ENCODE results near the gene AAGAB.
"Not testable (repeated sequence)": the region's sequence is repeated elsewhere in the genome, so short reads cannot be mapped to it uniquely, and the experiment has no call there.

AAGAB gene

DNA sequence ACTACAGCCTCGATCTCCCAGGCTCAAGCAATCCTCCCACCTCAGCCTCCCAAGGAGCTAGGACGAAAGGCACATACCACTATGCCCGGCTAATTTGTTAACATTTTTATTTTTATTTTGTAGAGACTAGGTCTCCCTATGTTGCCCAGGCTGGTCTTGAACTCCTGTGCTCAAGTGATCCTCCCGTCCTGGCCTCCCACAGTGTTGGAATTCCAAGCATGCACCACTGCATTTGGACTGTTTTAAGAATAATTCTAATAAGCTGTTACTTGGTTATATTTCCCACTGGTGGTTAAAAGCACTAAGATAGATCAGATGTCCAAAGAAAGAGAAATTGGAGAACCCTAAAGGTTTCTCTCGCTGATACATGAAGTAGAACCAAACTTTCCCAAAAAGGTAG lies 3.1 kb downstream of the AAGAB start:
- no peak for DNase-seq

DNA sequence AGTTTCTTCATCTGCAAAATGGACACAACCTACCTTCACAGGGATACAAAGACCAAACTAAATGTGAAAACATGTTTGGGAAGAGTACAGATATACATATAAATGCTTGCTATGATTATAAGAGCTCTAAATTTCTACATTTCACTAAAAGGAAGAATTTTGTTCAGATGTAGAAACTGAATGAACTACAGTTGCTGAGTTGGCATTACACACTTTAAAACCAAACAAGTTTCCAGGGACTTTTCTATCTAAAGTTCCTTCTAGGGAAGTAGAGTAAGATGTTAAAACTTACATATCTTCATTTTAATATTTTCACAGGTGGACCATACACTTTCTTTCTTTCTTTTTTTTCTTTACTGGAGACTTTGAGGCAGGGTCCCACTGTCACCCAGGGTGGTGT lies 4.6 kb downstream of the AAGAB start:
- DNase-seq: no peak

- DNase-seq: no peak
Measured at GRCh38 chr15:67248011-67248505, 6.4 kb downstream of the AAGAB start.

DNA sequence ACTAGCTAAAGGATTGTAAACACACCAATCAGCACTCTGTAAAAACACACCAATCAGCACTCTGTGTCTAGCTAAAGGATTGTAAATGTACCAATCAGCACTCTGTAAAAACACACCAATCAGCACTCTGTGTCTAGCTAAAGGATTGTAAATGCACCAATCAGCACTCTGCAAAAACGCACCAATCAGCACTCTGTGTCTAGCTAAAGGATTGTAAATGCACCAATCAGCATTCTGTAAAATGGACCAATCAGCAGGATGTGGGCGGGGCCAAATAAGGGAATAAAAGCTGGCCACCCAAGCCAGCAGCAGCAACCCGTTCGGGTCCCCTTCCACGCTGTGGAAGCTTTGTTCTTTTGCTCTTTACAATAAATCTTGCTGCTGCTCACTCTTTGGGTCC lies 7.9 kb downstream of the AAGAB start:
- not testable (repeated sequence) for DNase-seq

GRCh38 chr15:67244971-67245478 lies 9.4 kb downstream of the AAGAB start:
- no peak for DNase-seq

DNA sequence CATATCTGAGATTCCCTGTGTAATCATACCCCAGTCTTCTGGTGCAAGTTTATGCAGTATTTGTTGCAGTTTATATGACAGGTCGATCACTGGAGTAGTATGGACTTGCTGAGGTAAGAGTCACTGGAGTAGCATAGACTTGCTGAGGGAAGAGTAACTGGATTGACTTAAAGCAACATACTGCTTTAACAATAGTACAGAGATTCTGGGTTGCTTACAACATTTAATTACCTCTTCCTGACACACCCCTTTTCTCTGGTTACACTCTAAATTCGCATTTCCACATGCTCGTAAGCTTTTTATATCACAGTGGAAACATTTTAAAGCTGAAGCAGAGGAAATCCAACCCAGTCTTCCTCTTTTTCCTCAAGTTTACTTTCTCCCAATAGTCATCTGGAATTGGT lies 11.8 kb downstream of the AAGAB start:
- no peak for DNase-seq

DNA sequence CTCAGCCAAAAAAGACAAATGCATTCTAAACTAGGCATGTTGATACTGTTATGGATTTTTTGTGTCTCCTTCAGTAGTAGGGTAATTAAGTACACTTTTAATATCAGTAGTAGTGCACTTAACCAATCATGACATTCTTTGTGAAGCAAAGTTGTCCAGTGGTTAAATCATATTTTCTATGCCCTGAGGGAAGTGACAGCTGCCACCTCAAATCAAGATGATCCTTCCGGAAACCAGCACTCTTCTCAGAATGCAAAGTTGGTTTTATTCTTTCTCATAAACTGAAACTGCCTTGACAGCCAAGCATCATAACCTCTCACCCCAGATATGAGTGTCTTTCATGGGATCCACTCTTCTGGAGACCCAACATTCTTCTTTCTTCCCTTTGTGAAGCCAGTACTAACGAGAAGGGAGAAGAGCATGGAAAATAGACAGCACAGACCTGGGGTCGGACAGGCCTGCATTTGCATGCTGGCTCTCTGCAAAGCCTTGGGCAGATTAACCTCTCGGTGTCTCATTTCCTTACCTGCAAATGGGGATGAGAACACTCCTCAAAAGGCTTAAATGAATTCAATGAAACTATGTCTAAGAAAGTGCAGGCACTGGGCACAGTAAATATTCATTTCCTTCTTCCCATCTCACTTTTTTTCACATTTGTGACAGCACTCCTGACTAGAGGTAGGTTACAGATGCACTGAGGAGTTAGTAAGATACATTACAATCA lies 13.2 kb downstream of the AAGAB start:
- peak; percentile 22 for DNase-seq

GRCh38 chr15:67240235-67241131 lies 14.0 kb downstream of the AAGAB start:
- peak; percentile 29 for DNase-seq

- DNase-seq: no peak
Measured at GRCh38 chr15:67232591-67232990, 21.9 kb downstream of the AAGAB start.

DNA sequence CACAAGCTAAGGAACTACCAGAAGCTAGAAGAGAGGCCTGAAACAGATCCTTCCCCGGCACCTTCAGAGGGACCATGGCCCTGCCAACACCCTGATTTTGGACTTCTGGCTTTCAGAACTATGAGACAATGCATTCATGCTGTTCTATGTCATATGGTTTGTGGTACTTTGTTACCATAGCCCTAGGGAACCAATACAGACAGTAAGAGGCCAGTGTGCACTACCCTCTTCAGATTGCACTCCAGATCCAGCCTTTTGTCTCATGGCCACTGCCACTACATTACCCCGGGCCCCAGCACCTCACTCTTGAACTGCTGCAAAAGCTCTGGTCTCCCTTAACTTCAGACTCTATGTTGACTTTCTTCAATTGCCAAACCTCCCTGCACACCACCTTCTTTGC lies 24.0 kb downstream of the AAGAB start:
- DNase-seq: no peak

GRCh38 chr15:67228286-67228685 lies 26.2 kb downstream of the AAGAB start:
- no peak for DNase-seq

- no peak for DNase-seq
Measured at GRCh38 chr15:67227846-67228245, 26.6 kb downstream of the AAGAB start.

GRCh38 chr15:67227431-67227830 lies 27.0 kb downstream of the AAGAB start:
- DNase-seq: no peak

DNA sequence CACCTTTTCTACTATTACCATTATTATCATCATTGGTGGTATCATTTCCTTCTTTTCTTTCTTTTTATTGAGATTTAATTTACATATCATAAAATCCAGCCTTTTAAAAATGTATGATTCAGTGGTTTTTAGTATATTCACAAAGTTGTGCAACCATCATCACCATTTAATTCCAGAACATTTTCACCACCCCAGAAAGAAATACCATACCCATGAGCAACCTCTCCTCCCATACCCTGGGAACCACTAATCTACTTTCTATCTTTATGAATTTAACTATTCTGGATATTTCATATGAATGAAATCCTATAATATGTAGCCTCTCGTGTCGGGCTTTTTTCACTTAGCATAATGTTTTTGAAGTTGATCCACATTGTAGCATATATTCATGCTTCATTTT lies 29.1 kb downstream of the AAGAB start:
- DNase-seq: no peak

GRCh38 chr15:67224889-67225288 lies 29.6 kb downstream of the AAGAB start:
- DNase-seq: no peak

GRCh38 chr15:67219288-67219687 lies 35.2 kb downstream of the AAGAB start:
- DNase-seq: no peak

DNA sequence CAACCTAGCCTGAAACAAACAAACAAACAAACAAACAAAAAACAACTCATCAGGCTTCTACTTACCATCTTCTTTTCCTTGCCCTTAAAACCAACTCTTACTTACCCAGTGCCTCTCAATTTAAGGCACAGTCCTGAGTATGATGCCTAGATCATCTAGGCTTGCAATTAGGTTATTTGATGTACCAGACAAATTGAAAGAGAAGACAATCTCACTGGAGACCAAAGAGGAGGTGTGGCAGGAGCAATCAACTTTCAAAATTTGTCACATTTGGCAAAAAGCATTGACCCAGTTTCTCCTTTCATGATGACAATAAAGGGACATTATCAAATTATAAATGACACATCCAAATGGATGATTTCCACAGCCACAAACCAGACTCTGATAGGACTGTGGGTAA lies 36.0 kb downstream of the AAGAB start:
- DNase-seq: no peak

DNA sequence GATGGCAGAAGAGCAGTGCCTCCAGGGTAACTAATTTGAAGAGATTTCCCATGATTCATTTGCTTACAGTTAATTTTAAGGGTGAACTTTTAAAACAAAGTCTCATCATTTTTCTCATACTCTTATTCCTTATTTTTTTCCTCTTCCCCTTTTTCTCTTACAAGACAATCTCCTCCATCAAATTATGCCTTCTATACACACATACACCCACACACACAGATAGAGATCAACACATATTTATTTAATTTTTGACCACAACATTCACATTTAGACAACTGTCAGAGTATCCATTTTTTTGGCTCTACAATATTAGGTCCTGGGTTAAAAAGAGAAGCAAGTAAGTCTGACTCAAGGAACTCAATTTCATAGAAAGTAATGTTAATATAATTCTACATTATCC lies 37.6 kb downstream of the AAGAB start:
- no peak for DNase-seq

DNA sequence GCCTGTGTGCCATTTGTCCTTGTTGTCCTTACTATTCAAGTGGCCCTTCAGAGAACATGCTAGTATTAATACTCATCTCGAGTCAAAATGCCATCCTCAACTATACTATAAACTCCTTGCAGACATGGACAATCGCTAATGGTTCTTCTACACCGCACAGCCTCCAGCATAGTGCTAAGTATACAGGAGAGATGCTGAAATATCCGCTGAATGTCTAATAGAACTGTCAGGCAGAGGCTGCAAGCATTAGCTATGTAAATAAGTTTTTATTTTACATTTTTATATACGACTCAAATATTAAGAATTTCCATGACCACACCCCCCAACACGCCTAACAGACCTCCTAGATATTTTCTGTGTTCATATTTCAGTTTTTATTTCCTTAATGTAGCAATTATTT lies 39.4 kb downstream of the AAGAB start:
- DNase-seq: no peak

DNA sequence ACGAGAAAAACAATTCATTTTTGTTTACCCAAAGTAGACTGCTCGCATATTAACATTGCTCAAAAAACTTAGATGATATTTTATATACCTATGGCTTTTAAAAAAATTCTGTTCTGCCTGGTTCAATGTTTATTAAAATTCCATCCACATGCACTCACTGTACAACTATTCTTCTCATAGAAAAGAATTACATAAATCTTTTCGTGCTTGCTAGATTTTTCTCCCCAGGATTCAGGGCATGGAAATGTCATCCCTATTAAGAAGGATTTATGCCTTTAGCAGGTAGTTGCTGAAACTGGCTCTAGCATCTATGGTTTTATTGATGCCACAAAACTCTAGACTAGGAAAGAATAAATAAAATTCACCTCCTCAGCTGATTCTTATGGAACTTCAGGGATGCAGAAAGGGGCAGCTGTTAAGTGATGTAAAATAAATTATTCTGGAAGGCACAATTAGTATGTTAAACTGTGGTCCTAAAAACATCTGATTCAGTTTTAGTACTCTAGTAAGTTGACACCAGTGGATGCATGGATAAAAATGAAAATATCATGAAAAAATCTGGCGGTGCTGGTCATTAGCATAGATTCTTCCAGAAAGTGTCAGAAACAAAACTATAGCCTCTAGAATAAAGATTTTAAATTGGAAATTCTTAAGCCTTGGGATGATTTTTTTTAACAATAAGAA lies 41.6 kb downstream of the AAGAB start:
- DNase-seq: no peak

- no peak for DNase-seq
Measured at GRCh38 chr15:67210555-67211168, 43.8 kb downstream of the AAGAB start.

DNA sequence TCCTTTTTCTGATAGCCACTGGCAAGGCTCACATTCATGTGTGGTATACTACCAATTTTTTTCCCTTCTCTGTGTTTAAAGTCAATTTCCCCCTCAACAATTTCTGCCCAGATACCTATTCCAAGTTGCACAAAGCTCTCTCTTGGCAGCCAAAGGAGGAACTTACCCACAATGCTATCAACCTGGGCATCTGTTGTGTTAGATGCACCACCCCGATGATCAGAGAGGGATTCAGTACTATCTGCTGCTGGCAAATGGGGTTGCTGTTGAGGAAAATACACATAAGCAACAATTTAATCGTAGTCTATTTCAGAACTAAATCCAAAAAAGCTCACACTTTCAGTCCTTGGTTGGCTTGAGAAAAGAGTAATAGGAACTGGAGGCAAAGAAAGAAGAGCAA lies 46.1 kb downstream of the AAGAB start:
- no peak for DNase-seq
